ENCODE measurements around the gene GRIFIN.

GRIFIN gene

GRCh38 chr7:2446676-2447075 is 29.5 kb downstream of the GRIFIN start:
- no peaks in the 10 kb centered on the region for H3K9me3 ChIP-seq
- peaks cover 4% of the 10 kb centered on the region for H3K4me1 ChIP-seq
- no peak overlapping the region for H3K4me3 ChIP-seq (ENCODE audit: low read depth, low read length)
- no peak for TF ChIP-seq CTCF (IDR thresholded peaks at IDR 0.05; ENCODE audit: low read depth, low read length)
- no peaks in the 10 kb centered on the region; the same call in 1 of the 2 replicates for H3K27me3 ChIP-seq
- H3K36me3 ChIP-seq = no peaks in the 10 kb centered on the region
- DNase-seq = no peak

- no peaks in the 10 kb centered on the region for H3K9me3 ChIP-seq
- TF ChIP-seq CTCF (IDR thresholded peaks at IDR 0.05; ENCODE audit: low read depth, low read length) = no peak
- H3K27me3 ChIP-seq = no peaks in the 10 kb centered on the region; the same call in 1 of the 2 replicates
- H3K4me3 ChIP-seq (ENCODE audit: low read depth, low read length) = no peak overlapping the region
- H3K36me3 ChIP-seq = no peaks in the 10 kb centered on the region
- DNase-seq = no peak
- H3K4me1 ChIP-seq = no peaks in the 10 kb centered on the region; the same call in 1 of the 2 replicates
Measured at GRCh38 chr7:2445898-2446555, 30.2 kb downstream of the GRIFIN start.

GRCh38 chr7:2445047-2445446 is 31.2 kb downstream of the GRIFIN start:
- H3K4me3 ChIP-seq (ENCODE audit: low read depth, low read length) = no peak overlapping the region
- H3K27me3 ChIP-seq = no peaks in the 10 kb centered on the region
- TF ChIP-seq CTCF (IDR thresholded peaks at IDR 0.05; ENCODE audit: low read depth, low read length) = no peak
- no peak for DNase-seq
- H3K4me1 ChIP-seq = no peaks in the 10 kb centered on the region
- no peaks in the 10 kb centered on the region for H3K9me3 ChIP-seq
- H3K36me3 ChIP-seq = no peaks in the 10 kb centered on the region

GRCh38 chr7:2444476-2444875 is 31.7 kb downstream of the GRIFIN start:
- no peak for TF ChIP-seq CTCF (IDR thresholded peaks at IDR 0.05; ENCODE audit: low read depth, low read length)
- H3K27me3 ChIP-seq = no peaks in the 10 kb centered on the region
- DNase-seq = no peak
- no peaks in the 10 kb centered on the region for H3K9me3 ChIP-seq
- no peaks in the 10 kb centered on the region for H3K4me1 ChIP-seq
- H3K4me3 ChIP-seq (ENCODE audit: low read depth, low read length) = no peak overlapping the region
- no peaks in the 10 kb centered on the region for H3K36me3 ChIP-seq

- Histone ChIP-seq H3K4me1 (no peaks in the 10 kb centered on the region), H3K4me3 (ENCODE audit: low read depth, low read length) (no peak overlapping the region), H3K27me3 (no peaks in the 10 kb centered on the region), H3K36me3 (no peaks in the 10 kb centered on the region), H3K9me3 (no peaks in the 10 kb centered on the region)
- TF ChIP-seq CTCF (IDR thresholded peaks at IDR 0.05; ENCODE audit: low read depth, low read length) = no peak
- no peak for DNase-seq
Measured at GRCh38 chr7:2443491-2443890, 32.7 kb downstream of the GRIFIN start.

- DNase-seq = no peak
Measured at GRCh38 chr7:2441430-2442058, 34.7 kb downstream of the GRIFIN start.

More at GRCh38 chr7:2441430-2442058, 34.7 kb downstream of the GRIFIN start:
- TF ChIP-seq CTCF (IDR thresholded peaks at IDR 0.05; ENCODE audit: low read depth, low read length) = no peak
- Histone ChIP-seq H3K27me3 (no peaks in the 10 kb centered on the region), H3K36me3 (peaks cover 3% of the 10 kb centered on the region; the same call in 1 of the 2 replicates), H3K4me1 (no peaks in the 10 kb centered on the region), H3K9me3 (no peaks in the 10 kb centered on the region), H3K4me3 (ENCODE audit: low read depth, low read length) (no peak overlapping the region)

Measured in BE2C (cell line).